K562 (cell line): ENCODE results near the gene SMIM8. TPM values are rescaled to one million over a fixed set of nuclear protein-coding genes. Genes with fewer than 3 reads are reported as not detected.

Source experiments
- ATAC-seq: fragments of 200-7000 bp; cut with Tn5 transposase; 3 replicates; pipeline ENCODE4 v1.9.1; 2020; ENCODE audit warnings: moderate library complexity
- BruUV-seq: library from RNA; stranded (reverse); fragments of 400-500 nt; replicated peaks from 2 replicates; lab custom pipeline; 2021; lab: Mats Ljungman, UMichigan
- CTCF ChIA-PET: fragments of 300-600 bp; formaldehyde crosslinking; extraction: SDS; loops from one replicate; lab custom pipeline; 2021; ENCODE audit warnings: low intra/inter-chr PET ratio; lab: Yijun Ruan, JAX
- POLR2A ChIA-PET: fragments of 300-600, 350-650 bp; sonication (Branson Sonifier 250); formaldehyde crosslinking; extraction: SDS; loops from one replicate; lab custom pipeline; 2021; ENCODE audit warnings: antibody characterized with exemption, inconsistent platforms; lab: Yijun Ruan, JAX
- DNase-seq, 4 experiments: peaks; one replicate each; pipeline versions ENCODE4 v3.0.0 to v3.0.0-alpha.2; 2011 to 2018; ENCODE audit warnings: low spot score in 3 of 4, mixed read lengths in 3 of 4; ENCODE audit errors: extremely low read depth in 1 of 4
- FAIRE-seq: peaks from 2 replicates; lab custom pipeline; 2011; peaks lifted over from hg19 to GRCh38; lab: Jason Lieb, UNC
- H2AFZ ChIP-seq: 2 replicates; pipeline ENCODE4 v1.6.0; 2011; ENCODE audit warnings: low read depth, low read length, control low read depth, inconsistent platforms
- H3K27ac ChIP-seq: fragments of 200-600 bp; 3 replicates; pipeline ENCODE4 v1.8.0; 2011; ENCODE audit warnings: low read depth, mild to moderate bottlenecking, control low read depth, inconsistent platforms, low read length, moderate library complexity, mixed read lengths; ENCODE audit errors: extremely low read depth
- H3K27me3 ChIP-seq, 2 experiments: fragments of 300-600 bp in 1 of 2; 2 replicates in 1 of 2; 3 replicates in 1 of 2; pipeline versions ENCODE4 v1.6.0 to v1.8.0; 2011; ENCODE audit warnings: inconsistent platforms in 2 of 2, low read length in 2 of 2, mild to moderate bottlenecking in 1 of 2, mixed read lengths in 1 of 2, moderate library complexity in 1 of 2; ENCODE audit not compliant: control insufficient read depth in 2 of 2, insufficient read depth in 2 of 2
- H3K36me3 ChIP-seq: fragments of 300-600 bp; 3 replicates; pipeline ENCODE4 v1.8.0; 2011; ENCODE audit warnings: mild to moderate bottlenecking, low read length, inconsistent platforms; ENCODE audit not compliant: control insufficient read depth, insufficient read depth
- H3K4me1 ChIP-seq, 2 experiments: fragments of 200-600 bp in 1 of 2; replicated peaks in 1 of 2; 2 replicates in 1 of 2; 3 replicates in 1 of 2; pipeline versions ENCODE4 v1.5.1 to v1.8.0; 2011; ENCODE audit warnings: inconsistent platforms in 2 of 2, low read length in 2 of 2, mild to moderate bottlenecking in 1 of 2, mixed read lengths in 1 of 2, moderate library complexity in 1 of 2; ENCODE audit not compliant: control insufficient read depth in 2 of 2, insufficient read depth in 2 of 2
- H3K4me2 ChIP-seq: 2 replicates; pipeline ENCODE4 v1.6.1; 2011; ENCODE audit warnings: low read length, control low read depth, inconsistent platforms, mixed read lengths; ENCODE audit not compliant: insufficient read depth
- H3K4me3 ChIP-seq: fragments of 200-600 bp; sonication (generic), shearing (Covaris generic); 2 replicates; pipeline ENCODE4 v1.5.1; 2016; ENCODE audit warnings: control low read depth, inconsistent platforms
- H3K79me2 ChIP-seq: fragments of 200-600 bp; 3 replicates; pipeline ENCODE4 v1.8.0; 2011; ENCODE audit warnings: low read length, inconsistent platforms; ENCODE audit not compliant: control insufficient read depth, insufficient read depth
- H3K9ac ChIP-seq, 2 experiments: 2 replicates each; pipeline versions ENCODE4 v1.6.0 to v1.6.1; 2011; ENCODE audit warnings: low read depth in 2 of 2, low read length in 2 of 2, control low read depth in 1 of 2, inconsistent platforms in 1 of 2, mild to moderate bottlenecking in 1 of 2, mixed read lengths in 1 of 2; ENCODE audit not compliant: insufficient read depth in 1 of 2
- H3K9me1 ChIP-seq: one replicate; pipeline ENCODE4 v1.6.0; 2011; ENCODE audit warnings: inconsistent platforms, mild to moderate bottlenecking, low read length, moderate library complexity; ENCODE audit not compliant: control insufficient read depth, insufficient read depth
- H3K9me3 ChIP-seq: replicated peaks from 2 replicates; pipeline ENCODE4 v1.5.1; 2011; ENCODE audit warnings: low read depth, low read length, inconsistent platforms; ENCODE audit not compliant: control insufficient read depth, insufficient read depth
- H4K20me1 ChIP-seq: replicated peaks from 2 replicates; pipeline ENCODE4 v1.6.1; 2011; ENCODE audit warnings: low read length, inconsistent platforms, mixed read lengths; ENCODE audit not compliant: control insufficient read depth, insufficient read depth
- C11orf30 ChIP-seq: fragments of 450-650 bp; IDR thresholded peaks from 2 replicates; pipeline ENCODE4 v1.6.1; 2016; ENCODE audit warnings: low read depth, mild to moderate bottlenecking
- MXD1 ChIP-seq: fragments of 250-450 bp; sonication (Bioruptor Pico); IDR thresholded peaks from 2 replicates; pipeline ENCODE4 v1.8.0; 2021; ENCODE audit warnings: borderline replicate concordance, mild to moderate bottlenecking, moderate library complexity; ENCODE audit not compliant: poor library complexity, severe bottlenecking
- NR0B1 ChIP-seq: fragments of 450-650 bp; IDR thresholded peaks from one replicate; pipeline ENCODE4 v1.6.1; 2018; ENCODE audit warnings: mild to moderate bottlenecking, moderate library complexity; ENCODE audit not compliant: partially characterized antibody
- OTX1 ChIP-seq: fragments of 450-650 bp; formaldehyde crosslinking; IDR thresholded peaks from 2 replicates; pipeline ENCODE4 v1.4.0; 2022; ENCODE audit warnings: mild to moderate bottlenecking
- RBM25 ChIP-seq: fragments of 200-400 bp; formaldehyde crosslinking; IDR thresholded peaks from 2 replicates; pipeline ENCODE4 v1.6.1; 2018; ENCODE audit warnings: low read length, low read depth, moderate library complexity; ENCODE audit not compliant: severe bottlenecking
- SLC30A9 ChIP-seq: fragments of 250-450 bp; sonication (Bioruptor Pico); IDR thresholded peaks from 2 replicates; pipeline ENCODE4 v1.8.0; 2022; ENCODE audit warnings: mild to moderate bottlenecking, moderate library complexity
- SMAD1 ChIP-seq: fragments of 150-350 bp; IDR thresholded peaks from 2 replicates; pipeline ENCODE4 v1.6.1; 2014; ENCODE audit warnings: low read length, low read depth; ENCODE audit not compliant: partially characterized antibody
- SREBF1 ChIP-seq: fragments of 150-350 bp; IDR thresholded peaks from 2 replicates; pipeline ENCODE4 v1.6.1; 2014; ENCODE audit warnings: antibody characterized with exemption, low read depth, low read length, borderline replicate concordance
- TCF7 ChIP-seq: sonication (generic); IDR thresholded peaks from 2 replicates; pipeline ENCODE4 v1.6.1; 2016; ENCODE audit warnings: antibody characterized with exemption, borderline replicate concordance
- USF2 ChIP-seq: sonication (generic); formaldehyde crosslinking; IDR thresholded peaks from 2 replicates; pipeline ENCODE4 v1.5.0; 2020; ENCODE audit warnings: missing genetic modification reagents
- ZBTB34 ChIP-seq: fragments of 250-450 bp; sonication (Bioruptor Pico); IDR thresholded peaks from 2 replicates; pipeline ENCODE4 v1.8.0; 2021; ENCODE audit warnings: mild to moderate bottlenecking, moderate library complexity
- ZNF124 ChIP-seq: sonication (generic); formaldehyde crosslinking; IDR thresholded peaks from 2 replicates; pipeline ENCODE4 v1.8.1; 2022; ENCODE audit warnings: missing genetic modification reagents
- ZNF217 ChIP-seq: sonication (generic); formaldehyde crosslinking; IDR thresholded peaks from 2 replicates; pipeline ENCODE4 v1.8.0; 2022; ENCODE audit warnings: mild to moderate bottlenecking, missing genetic modification reagents
- ZNF24 ChIP-seq: fragments of 450-650 bp; IDR thresholded peaks from 2 replicates; pipeline ENCODE4 v1.6.1; 2016
- ZNF707 ChIP-seq: fragments of 250-450 bp; sonication (Bioruptor Pico); conservative IDR thresholded peaks from 2 replicates; pipeline ENCODE4 v1.8.0; 2022; ENCODE audit warnings: inconsistent platforms, mild to moderate bottlenecking, moderate library complexity
- WGBS: fragments of 100-300 bp; shearing (Covaris generic); methylation state at CpG from one replicate; pipeline ENCODE4 v1.1.6; 2016; ENCODE audit warnings: low coverage, mixed read lengths; ENCODE audit not compliant: insufficient coverage; ENCODE audit errors: missing lambda C conversion rate; 5-methylcytosine and 5-hydroxymethylcytosine counted together
- in situ Hi-C: fragments of 300-500 bp; cut with MboI; formaldehyde crosslinking; loops from 4 replicates; pipeline ENCODE4 v1.15.0; 2018; ENCODE audit warnings: inconsistent platforms, mixed read lengths
- intact Hi-C: fragments of 100-400 bp; cut with micrococcal nuclease; formaldehyde crosslinking; loops from 2 replicates; pipeline ENCODE4 v1.14.2; 2022
- polyA plus RNA-seq, 8 experiments: library from polyadenylated mRNA; depleted of rRNA in 4 of 8; stranded (reverse) in 5 of 8; unstranded in 3 of 8; fragments of >200 nt; fragmentation: Nextera tagmentation in 2 of 8; fragmentation: Illumina TruSeq in 1 of 8; extraction: Ambion mirVana in 2 of 8; extraction: Trizol in 1 of 8; gene quantifications; 2 replicates each; pipeline versions ENCODE4 v1.2.1 to v1.2.3, GENCODE V29; 2011 to 2014; ENCODE audit warnings: inconsistent platforms in 1 of 8, missing spikeins in 1 of 8
- total RNA-seq, 7 experiments: library from RNA; depleted of rRNA in 6 of 7; stranded (reverse); fragments of >200 nt in 6 of 7; fragmentation: Illumina TruSeq in 2 of 7; extraction: Trizol in 2 of 7; gene quantifications; 2 replicates each; pipeline versions ENCODE4 v1.2.1 to v1.2.3, GENCODE V29; 2011 to 2021; ENCODE audit warnings: low replicate concordance in 1 of 7
- TF ChIP-seq, protein P1 (sequence below): fragments of 250-450 bp; sonication (Bioruptor Pico); IDR thresholded peaks from 2 replicates; pipeline ENCODE4 v1.4.0; 2020; ENCODE audit warnings: mild to moderate bottlenecking, moderate library complexity

The SMIM8 gene
- total and polyA plus RNA-seq, 9 of the 15 experiments (the other 6 are each of a cell fraction or from before 2014, with no cell fraction given): 8.3 to 53.7 (median 15.1) TPM

DNA sequence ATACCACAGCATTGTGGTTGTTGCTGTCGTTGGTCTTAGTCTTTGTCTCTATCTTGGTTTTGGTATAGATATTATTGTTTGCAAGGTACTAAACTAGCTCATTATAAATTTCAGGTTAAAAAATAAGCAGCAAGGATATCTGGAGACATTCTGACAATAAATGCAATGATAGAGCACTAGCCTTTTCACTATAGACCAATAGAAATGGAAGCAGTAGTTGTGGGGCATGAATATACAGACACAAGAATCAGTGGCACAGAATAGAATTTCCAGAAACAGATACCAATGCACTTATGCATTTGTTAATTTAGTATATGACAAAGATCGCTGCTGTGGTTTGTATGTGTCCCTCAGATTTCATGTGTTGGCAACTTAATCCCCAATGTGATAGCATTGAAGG, 54.3 kb downstream of the SMIM8 start:
- H3K36me3 ChIP-seq: no peaks in the 10 kb centered on the region
- H3K27ac ChIP-seq: no peak overlapping the region
- ChIA-PET POLR2A (interaction anchor here (0.7 kb wide), 1 partner anchor 12 kb away, joined by 3 read pairs; no protein-coding TSS in a partner anchor), CTCF (interaction anchor here (0.6 kb wide), 1 partner anchor 189 kb away, joined by 3 read pairs; no protein-coding TSS in a partner anchor)
- no peaks in the 10 kb centered on the region for H3K4me1 ChIP-seq
- no peak overlapping the region for H3K4me2 ChIP-seq
- H3K27me3 ChIP-seq: no peaks in the 10 kb centered on the region
- intact Hi-C loops (no loop called here), in situ Hi-C loops (no loop called here)
- H4K20me1 ChIP-seq: no peaks in the 10 kb centered on the region
- no peaks in the 10 kb centered on the region for H3K9me1 ChIP-seq
- H3K4me3 ChIP-seq: no peak overlapping the region
- no peak for DNase-seq
- H3K9ac ChIP-seq: no peak overlapping the region
- no peak for FAIRE-seq
- no peak for ATAC-seq
- BruUV-seq: no TSS peak
- 83% methylated on average over 2 of the region's 2 CpGs for WGBS
- H3K79me2 ChIP-seq: no peaks in the 10 kb centered on the region
- H2AFZ ChIP-seq: no peak overlapping the region
- H3K9me3 ChIP-seq: no peaks in the 10 kb centered on the region
- TF ChIP-seq OTX1 (CRISPR knock-in tag) (no peak), ZNF24 (no peak), MXD1 (CRISPR knock-in tag) (no peak), SREBF1 (no peak), ZNF124 (CRISPR knock-in tag) (no peak), RBM25 (no peak), C11orf30 (no peak), USF2 (no peak), ZNF217 (CRISPR knock-in tag) (no peak), SLC30A9 (no peak), SMAD1 (no peak), TCF7 (no peak), ZNF707 (CRISPR knock-in tag) (no peak), ZBTB34 (no peak), NR0B1 (no peak)
- TF ChIP-seq, protein P1, sequence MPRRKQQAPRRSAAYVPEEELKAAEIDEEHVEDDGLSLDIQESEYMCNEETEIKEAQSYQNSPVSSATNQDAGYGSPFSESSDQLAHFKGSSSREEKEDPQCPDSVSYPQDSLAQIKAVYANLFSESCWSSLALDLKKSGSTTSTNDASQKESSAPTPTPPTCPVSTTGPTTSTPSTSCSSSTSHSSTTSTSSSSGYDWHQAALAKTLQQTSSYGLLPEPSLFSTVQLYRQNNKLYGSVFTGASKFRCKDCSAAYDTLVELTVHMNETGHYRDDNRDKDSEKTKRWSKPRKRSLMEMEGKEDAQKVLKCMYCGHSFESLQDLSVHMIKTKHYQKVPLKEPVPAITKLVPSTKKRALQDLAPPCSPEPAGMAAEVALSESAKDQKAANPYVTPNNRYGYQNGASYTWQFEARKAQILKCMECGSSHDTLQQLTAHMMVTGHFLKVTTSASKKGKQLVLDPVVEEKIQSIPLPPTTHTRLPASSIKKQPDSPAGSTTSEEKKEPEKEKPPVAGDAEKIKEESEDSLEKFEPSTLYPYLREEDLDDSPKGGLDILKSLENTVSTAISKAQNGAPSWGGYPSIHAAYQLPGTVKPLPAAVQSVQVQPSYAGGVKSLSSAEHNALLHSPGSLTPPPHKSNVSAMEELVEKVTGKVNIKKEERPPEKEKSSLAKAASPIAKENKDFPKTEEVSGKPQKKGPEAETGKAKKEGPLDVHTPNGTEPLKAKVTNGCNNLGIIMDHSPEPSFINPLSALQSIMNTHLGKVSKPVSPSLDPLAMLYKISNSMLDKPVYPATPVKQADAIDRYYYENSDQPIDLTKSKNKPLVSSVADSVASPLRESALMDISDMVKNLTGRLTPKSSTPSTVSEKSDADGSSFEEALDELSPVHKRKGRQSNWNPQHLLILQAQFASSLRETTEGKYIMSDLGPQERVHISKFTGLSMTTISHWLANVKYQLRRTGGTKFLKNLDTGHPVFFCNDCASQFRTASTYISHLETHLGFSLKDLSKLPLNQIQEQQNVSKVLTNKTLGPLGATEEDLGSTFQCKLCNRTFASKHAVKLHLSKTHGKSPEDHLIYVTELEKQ (CRISPR knock-in tag): no peak
